ENCODE data around the gene UBN2.
A peak's percentile ranks its signal among the peaks of the same experiment; 100 is the strongest.

The UBN2 gene

DNA sequence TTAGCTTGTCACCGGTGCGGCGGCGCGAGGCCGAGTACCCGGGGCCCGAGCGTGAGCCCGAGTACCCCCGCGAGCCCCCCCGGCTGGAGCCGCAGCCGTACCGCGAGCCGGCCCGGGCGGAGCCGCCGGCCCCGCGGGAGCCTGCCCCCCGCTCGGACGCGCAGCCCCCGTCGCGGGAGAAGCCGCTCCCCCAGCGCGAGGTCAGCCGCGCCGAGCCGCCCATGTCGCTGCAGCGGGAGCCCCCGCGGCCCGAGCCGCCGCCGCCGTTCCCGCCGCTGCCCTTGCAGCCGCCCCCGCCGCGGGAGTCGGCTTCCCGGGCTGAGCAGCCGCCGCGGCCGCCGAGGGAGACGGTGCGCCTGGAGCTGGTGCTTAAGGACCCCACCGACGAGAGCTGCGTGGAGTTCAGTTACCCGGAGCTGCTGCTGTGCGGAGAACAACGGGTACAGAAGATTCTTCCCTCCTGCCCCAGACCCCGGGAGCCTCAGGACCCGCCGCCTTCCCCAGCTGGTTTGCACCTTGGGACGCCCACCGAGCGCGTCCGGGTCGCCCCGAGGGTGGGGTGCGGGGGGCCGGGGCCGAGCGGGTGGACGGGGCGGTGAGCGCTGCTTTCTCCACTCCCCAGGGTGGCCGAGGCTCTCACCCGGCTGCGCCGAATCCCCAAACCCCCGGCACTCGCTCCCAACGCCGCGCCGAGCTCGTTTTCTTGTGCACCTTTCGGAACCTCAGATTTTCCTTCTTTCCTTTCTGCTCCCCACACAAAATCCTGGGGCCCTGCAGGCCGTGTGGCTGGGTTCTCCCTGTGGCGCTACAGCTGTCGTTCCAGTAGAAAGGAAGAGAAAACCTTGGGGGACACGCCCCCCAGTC, 708 bp downstream of the UBN2 start:
- TF ChIP-seq, protein P1, sequence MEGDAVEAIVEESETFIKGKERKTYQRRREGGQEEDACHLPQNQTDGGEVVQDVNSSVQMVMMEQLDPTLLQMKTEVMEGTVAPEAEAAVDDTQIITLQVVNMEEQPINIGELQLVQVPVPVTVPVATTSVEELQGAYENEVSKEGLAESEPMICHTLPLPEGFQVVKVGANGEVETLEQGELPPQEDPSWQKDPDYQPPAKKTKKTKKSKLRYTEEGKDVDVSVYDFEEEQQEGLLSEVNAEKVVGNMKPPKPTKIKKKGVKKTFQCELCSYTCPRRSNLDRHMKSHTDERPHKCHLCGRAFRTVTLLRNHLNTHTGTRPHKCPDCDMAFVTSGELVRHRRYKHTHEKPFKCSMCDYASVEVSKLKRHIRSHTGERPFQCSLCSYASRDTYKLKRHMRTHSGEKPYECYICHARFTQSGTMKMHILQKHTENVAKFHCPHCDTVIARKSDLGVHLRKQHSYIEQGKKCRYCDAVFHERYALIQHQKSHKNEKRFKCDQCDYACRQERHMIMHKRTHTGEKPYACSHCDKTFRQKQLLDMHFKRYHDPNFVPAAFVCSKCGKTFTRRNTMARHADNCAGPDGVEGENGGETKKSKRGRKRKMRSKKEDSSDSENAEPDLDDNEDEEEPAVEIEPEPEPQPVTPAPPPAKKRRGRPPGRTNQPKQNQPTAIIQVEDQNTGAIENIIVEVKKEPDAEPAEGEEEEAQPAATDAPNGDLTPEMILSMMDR (IDR thresholded peaks at IDR 0.05; ENCODE audit: extremely low read depth, insufficient read depth, missing control alignments), result no peak
- in situ Hi-C loops (cut with MboI; ENCODE audit: low pct_unique_long_range_greater_than_20kb, low sequenced_read_pairs, unreplicated experiment), result no loop called here
- DNase-seq (ENCODE audit: low spot score), result peak; percentile 66

- in situ Hi-C loops (cut with MboI; ENCODE audit: low pct_unique_long_range_greater_than_20kb, low sequenced_read_pairs, unreplicated experiment), result no loop called here
- no peak for DNase-seq (ENCODE audit: low spot score)
- TF ChIP-seq, protein P1 (IDR thresholded peaks at IDR 0.05; ENCODE audit: extremely low read depth, insufficient read depth, missing control alignments), result no peak
Observed at GRCh38 chr7:139232377-139232717, 1.3 kb downstream of the UBN2 start.

DNA sequence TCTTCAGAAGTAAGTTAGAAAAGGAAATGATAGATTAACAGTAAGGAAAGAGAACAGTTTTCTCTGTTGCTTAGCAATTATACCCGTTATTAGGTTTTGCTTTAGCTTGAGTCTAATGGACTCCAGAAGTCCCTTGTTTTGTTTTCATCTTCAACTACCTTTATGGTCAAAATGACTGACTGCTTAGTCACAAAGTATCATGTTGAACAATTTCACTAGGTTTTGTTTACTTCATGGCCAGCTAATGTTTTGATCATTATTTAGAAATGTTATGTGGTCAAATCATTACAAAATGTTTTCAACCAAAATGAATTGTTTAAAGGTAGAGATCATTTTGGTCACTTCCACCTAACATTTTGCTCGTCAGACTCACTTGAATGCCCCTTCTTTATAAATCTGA, 1.9 kb downstream of the UBN2 start:
- TF ChIP-seq, protein P1 (IDR thresholded peaks at IDR 0.05; ENCODE audit: extremely low read depth, insufficient read depth, missing control alignments), result no peak
- DNase-seq (ENCODE audit: low spot score), result no peak
- in situ Hi-C loops (cut with MboI; ENCODE audit: low pct_unique_long_range_greater_than_20kb, low sequenced_read_pairs, unreplicated experiment), result no loop called here

GRCh38 chr7:139241258-139241657, 10.2 kb downstream of the UBN2 start:
- no peak for DNase-seq (ENCODE audit: low spot score)
- in situ Hi-C loops (cut with MboI; ENCODE audit: low pct_unique_long_range_greater_than_20kb, low sequenced_read_pairs, unreplicated experiment), result no loop called here
- TF ChIP-seq, protein P1 (IDR thresholded peaks at IDR 0.05; ENCODE audit: extremely low read depth, insufficient read depth, missing control alignments), result no peak

DNA sequence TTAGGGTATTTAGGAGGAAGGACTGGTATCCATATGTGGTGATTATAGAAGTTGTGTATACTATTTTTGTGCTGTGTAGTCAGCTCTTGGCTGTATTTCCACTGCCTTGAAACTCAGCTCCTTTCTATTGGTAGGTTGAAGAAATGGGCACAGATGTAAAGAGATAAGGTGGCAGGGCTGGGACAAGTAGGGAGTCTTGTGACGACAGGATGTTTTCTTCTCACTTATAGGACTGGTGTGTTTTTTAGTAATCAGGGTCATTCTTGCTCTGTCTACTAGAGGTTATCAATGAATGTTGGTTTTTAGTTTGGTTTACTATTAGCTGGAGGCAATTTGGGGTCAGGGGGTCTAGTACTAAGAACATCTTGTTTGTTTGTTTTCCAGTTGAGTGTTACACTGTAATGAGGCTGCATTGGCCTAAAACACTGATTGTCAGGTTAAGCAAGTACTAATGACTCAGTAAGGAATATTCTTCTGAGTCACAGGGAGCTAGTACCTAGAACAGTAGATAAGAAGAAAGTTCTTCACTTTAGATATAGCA, 11.8 kb downstream of the UBN2 start:
- no peak for DNase-seq (ENCODE audit: low spot score)
- in situ Hi-C loops (cut with MboI; ENCODE audit: low pct_unique_long_range_greater_than_20kb, low sequenced_read_pairs, unreplicated experiment), result no loop called here
- TF ChIP-seq, protein P1 (IDR thresholded peaks at IDR 0.05; ENCODE audit: extremely low read depth, insufficient read depth, missing control alignments), result no peak

GRCh38 chr7:139245401-139245800, 14.4 kb downstream of the UBN2 start:
- in situ Hi-C loops (cut with MboI; ENCODE audit: low pct_unique_long_range_greater_than_20kb, low sequenced_read_pairs, unreplicated experiment), result no loop called here
- TF ChIP-seq, protein P1 (IDR thresholded peaks at IDR 0.05; ENCODE audit: extremely low read depth, insufficient read depth, missing control alignments), result no peak
- DNase-seq (ENCODE audit: low spot score), result no peak
